Stimulated activated CD8-positive, alpha-beta memory T cell treated with anti-CD3 and anti-CD28 coated beads, Interleukin-4, amount 100 ng/mL, for 24 hours (primary cell): ENCODE measurements around the gene FSCN2.

Experiments used
- DNase-seq: peaks from one replicate; pipeline ENCODE4 v3.0.0-alpha.2; 2020; ENCODE audit warnings: low read depth

The FSCN2 gene

GRCh38 chr17:81527591-81528383, at the start of gene FSCN2:
FSCN2 (plus strand) TSS chr17:81528377; CDS start chr17:81528532, 155 bp downstream.
- DNase-seq, result no peak

DNA sequence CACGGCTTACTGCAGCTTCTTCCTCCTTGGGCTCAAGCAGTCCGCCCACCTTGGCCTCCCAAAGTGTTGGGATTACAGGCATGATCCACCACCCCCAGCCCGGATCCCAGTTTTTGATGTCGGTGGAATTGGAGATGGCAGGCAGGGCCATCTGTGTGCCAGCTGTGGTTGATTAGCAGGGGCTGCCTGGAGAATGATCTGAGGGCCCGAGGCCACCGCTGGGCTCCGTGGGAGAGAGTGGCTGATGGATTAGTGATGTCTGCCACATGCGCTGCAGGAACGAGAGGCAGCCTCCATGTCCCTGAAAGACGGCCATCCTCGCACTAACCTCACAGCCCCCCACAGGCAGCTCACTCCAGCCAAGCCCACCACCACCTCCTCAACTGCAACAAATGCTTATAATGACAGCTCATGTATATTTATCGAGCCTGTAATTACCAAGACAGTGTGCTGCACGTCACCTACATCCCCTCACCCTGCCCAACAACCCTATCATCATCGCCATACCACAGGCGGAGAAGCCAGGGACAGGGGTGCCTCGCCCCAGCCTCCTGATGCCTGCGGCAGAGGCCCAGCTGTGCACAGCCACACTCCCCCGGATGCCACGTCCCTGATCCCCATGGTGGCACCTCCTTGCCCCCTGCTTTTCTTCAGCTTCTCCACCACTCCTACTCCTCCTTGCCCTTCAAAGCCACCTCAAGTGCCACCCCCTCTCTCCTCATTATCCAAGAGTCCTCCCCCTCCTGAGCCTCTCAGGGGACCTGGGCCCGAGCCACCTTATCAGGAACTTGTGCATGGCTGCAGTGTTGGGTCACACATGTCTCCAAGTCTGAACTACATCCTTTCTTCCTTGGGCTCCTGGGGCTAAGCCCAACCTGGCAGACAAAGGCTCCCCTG, 48.8 kb upstream of the FSCN2 start:
- no peak for DNase-seq

DNA sequence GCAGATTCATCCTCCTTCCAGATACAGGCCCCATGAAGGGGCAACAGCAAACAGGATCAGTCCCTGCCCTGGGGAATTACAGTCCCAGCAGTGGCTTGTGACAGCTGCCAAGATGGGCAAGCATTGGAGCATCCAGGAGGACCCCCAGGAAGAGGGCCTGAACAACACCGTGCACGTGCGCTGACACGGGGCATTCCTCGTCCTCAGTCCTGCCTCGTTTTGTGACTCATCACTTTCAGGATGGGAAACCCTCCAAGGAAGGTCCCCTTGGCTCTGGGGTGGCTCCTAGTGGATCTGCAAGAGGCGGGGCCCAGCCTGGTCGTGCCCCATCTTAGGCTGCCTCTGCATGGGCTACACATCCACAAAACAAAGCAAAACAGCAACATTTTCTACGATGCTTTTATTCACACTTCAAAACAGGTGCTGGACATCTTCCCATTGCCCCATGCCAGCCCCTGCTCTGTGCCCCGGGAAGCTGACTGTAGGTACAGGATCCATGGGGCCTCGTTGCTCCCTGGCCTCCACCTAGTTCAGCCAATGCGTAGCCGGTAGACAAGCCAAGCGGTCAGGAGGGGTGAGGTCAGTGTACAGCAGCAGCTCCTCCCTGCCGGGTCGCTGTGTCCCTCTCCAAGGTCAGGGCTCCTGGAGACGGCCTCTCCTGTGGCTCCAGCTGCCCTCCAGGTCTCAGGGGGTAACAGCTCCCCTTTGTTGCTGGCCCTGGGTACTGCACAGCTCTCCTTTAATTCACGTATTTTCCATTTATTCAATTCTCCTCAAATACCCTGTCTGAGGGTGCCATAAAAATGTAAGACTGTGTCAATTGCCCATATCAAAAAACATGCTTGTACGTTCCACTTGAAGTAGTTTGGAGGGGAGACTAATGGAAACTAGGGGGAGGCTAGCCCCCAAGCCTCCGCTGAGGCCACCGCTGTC, 47.8 kb upstream of the FSCN2 start:
- no peak for DNase-seq

GRCh38 chr17:81481073-81481799, 46.9 kb upstream of the FSCN2 start:
- peak; percentile 30 for DNase-seq

DNA sequence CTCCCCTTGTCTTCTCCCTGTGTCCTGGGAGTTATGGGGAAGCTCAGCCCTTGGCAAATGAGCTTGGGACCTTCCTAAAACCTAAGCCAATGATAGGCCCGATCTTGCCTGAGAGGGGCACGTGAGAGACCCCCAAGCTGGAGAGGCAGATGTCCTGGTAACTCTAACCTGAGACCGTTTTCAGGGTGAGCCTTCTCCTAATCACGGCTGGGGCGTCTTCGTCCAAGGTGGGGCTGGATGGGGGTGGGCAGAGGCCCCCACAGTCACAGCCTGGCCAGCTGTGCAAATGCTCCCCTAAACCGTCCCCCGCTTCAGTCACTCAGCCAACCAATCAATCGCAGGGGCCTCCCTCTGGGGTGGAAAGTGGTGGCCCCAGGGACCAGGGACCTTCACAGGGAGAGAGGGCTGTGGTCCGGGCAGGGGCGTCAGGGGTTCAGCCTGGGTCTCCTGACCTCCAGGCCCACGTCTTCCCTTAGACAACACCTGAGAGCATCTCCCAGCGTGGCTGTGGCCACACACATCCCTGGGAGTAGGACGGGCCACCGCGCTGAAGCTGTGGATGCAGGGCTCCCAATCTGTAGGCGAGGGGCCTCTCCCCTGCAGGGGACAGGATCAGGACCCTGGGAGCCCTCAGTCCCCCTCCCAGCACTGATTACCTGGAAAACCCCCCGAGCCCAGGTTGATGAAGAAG, 46.2 kb upstream of the FSCN2 start:
- DNase-seq, result no peak

GRCh38 chr17:81482673-81483072, 45.5 kb upstream of the FSCN2 start:
- no peak for DNase-seq

DNA sequence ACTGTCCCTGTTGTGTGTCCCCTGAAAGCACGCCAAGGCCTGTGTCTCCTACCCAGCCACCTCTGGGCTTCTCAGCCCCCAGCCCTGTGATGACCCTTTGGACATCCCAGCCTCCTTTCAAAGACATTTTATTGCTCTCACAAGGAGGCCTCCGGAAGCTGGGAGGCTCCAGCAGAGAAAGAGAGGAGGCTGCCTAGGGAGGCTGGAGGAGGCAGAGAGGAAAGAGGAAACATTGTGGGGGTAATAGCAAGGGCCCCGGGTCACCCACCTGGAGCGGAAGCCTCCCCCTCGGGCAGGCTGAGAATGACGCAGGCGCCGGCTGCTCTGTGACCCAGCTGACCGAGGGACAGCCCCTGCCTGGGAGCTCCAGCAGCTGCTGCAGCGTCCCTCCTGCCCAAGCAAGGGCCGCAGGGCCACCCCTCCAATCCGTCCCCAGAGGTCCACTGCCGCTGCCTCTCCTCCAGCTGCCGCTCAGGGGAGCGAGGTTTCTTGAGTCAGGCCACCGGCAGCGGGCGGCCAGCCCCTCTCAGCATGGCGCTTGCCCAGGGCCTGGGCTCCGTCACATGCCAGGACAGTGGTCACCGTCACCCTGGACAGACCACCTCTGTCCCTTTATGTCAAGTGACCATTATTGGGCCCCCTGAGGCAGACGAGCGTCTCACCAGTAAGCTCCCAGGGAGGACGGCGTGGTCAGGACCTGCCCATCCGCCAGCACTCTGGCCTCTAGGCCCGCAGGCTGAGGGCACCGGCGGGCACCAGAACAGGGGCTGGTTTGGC, 44.9 kb upstream of the FSCN2 start:
- DNase-seq, result no peak

DNA sequence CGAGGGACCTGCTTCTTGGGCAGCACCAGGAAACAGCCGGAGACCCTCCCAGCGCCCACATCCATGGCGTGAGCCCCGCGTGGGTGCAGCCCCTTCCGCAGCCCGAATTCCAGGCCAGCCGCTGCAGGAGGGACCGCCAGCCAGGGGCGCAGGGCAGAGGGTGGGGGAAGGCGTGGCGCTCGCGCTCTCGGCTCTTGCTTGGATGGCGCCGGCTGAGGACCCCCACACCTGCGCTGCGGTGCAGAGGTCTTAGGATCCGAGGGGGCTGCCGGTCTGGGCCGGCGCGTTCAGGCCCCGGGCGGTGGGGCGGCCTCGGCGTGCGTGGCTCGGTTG, 44.3 kb upstream of the FSCN2 start:
- no peak for DNase-seq

GRCh38 chr17:81484195-81484979, 43.8 kb upstream of the FSCN2 start:
- DNase-seq, result peak; percentile 84

DNA sequence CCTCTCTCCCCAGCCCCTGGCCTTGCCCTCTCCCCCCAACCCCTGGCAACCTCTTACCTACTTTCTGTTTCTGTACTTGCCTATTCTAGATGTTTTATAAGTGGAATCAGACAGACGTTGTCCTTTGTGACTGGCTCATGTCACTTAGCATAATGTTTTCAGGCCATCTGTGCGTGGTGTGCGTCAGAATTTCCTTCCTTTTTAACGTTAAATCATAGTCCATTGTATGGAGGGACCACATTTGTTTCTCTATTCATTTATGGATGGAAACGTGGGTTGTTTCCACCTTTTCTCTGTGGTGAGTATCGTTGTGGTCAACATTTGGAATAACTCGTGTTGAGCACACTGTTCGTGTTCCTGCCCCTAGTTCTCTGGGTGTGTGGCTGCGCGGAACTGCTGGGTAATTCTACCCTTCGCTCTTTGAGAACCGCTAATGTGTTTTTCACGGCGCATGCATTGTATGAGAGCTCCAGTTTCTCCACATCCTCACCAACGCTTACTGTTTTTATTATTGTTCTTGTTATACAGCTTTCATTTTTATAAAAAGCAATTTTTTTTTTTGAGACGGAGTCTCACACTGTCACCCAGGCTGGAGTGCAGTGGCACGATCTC, 41.9 kb upstream of the FSCN2 start:
- DNase-seq, result no peak

- no peak for DNase-seq
Observed at GRCh38 chr17:81487089-81487486, 41.1 kb upstream of the FSCN2 start.

- peak; percentile 71 for DNase-seq
Observed at GRCh38 chr17:81487487-81488275, 40.5 kb upstream of the FSCN2 start.

- no peak for DNase-seq
Observed at GRCh38 chr17:81488276-81488860, 39.8 kb upstream of the FSCN2 start.

DNA sequence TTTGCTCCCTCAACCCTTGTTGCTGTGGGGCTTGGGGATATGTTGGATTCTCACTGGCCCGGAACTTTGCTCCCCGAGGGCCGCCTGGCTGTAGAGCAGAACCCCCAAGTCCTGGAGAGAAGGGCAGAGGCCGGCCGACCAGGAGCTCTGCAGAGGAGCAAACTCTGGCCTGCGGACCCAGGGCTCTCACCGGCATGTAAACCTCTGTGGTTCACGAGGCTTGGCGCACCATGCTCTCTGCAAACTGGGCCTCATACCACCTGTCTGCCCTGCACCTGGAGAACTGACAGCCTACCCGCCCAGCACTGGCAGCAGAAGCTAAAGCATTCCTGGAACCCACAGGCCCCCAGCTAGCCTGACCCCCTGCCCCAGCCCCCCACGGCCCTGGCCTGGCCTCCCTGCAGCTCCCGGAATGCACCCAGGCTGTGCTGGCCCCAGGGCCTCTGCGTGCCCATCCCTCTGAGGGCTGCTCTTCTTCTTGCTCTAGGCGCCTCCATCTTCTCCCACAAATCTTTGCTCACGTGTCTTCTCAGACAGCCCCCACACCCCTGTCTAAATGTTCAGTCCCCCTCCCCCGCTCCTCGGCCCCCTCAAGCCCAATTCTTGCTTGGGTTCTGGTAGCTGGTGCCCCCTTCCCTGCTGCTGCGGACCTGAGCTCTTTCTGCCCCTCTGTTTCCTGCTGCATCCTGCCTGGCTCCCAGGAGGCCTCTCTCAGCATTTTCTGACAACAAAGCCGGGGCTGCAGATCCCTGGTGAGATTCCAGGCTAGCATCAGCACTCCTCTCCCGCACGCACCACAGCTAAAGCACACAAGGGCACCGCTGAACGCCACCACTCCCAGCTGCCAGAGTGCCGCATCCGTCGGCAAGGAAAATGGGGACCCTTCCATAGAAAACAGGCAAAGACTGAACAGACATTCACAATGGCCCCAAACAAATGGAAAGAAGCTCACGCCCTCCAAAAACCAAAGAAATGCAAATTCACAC, 38.9 kb upstream of the FSCN2 start:
- DNase-seq, result no peak

- no peak for DNase-seq
Observed at GRCh38 chr17:81489998-81490992, 37.9 kb upstream of the FSCN2 start.
